HG03025 (cell line): Measurements from ENCODE around the gene SYT2.
"Not testable (repeated sequence)": the region's sequence is repeated elsewhere in the genome, so short reads cannot be mapped to it uniquely, and the experiment has no call there.

Source experiments
- ATAC-seq: cut with Tn5 transposase; IDR thresholded peaks from one replicate; pipeline ENCODE4 v1.9.1; 2021; ENCODE audit warnings: mild to moderate bottlenecking, moderate library complexity; ENCODE audit not compliant: unreplicated experiment, low FRiP score

The SYT2 gene

DNA sequence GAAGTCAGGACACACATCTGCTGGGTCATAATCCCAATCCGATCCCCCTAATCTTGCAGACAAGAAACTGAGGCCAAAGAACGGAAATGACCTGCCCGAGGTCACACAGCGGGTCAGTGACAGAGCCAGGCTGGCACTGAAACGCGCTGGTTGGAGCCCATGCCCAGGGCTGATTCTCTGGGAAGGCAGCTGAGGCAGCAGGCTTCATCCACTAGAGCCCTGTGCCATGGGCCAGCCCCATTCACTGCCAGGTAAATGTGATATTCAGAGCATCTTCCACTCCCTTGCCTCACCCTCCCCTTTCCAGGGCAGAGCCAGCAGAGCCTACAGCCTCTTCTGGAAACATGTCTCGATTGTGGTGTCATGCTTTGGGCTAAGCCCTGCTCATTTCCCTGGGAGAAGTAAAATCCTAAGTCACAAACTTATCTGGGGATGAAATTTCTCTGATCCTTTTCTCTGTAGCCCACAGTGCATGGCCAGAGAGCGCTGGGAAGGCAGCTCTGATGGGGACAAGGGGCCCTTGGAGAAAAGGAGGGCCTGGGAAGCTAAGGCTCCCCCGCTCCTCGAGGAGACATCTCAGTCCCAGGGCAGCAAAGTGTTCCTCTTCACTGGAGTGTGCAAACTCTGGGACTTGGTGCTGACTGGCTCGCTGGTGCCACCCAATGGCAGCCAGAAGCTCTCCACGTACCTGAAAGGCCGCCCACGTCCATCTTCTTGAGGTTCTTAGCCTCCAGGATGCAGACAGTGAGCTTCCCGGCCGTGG, 110.4 kb downstream of the SYT2 start:
- ATAC-seq = no peak

DNA sequence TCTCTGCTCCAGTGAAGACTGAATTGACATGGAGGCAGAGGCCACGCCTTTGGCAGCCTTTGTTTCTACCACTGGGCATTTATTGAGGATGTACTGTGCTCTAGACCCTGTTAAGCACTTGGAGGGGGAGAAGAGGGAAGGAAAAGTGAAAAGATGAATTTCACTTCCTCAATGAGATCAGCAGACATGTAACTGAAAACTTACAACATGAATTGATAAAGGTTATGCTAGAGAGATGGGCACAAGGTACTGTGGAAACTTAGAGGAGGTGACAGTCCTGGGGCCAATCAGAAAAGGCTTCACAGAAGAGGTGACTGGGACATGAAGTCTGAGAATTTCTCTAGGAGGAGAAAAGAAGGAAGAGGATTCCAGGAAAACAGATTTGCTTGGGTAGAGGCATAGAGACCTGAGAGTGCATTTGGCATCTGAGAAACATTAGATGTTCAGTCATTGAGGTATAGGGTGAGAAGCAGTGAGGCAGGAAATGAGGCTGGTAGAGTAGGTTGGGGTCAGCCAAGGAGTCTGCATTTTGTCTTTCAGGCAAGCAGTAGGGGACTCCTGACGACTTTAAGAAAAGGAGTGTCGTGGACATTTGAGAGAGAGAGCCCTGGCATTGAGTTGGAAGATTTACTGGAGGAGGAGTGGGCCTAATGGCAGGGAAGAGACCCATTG, 113.0 kb downstream of the SYT2 start:
- no peak for ATAC-seq

DNA sequence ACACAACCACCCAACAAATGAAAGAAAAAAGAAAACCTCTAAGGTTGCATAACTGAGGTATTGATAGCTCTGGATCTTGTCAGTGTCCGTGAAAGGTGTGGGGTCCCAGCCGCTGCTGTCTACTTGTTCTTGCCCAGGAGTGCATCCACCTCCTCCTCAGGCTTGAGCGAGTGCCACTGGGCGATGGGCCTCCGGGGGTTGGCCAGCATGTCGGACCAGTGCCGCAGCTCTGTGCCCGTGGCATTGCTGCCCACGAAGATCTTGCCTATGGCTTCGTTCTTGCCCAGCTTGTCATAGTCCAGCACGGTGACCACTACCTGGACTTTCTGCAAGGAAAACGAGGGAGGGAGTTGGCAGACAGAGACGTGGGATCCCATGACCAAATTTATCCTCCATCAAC, 113.6 kb downstream of the SYT2 start:
- no peak for ATAC-seq

DNA sequence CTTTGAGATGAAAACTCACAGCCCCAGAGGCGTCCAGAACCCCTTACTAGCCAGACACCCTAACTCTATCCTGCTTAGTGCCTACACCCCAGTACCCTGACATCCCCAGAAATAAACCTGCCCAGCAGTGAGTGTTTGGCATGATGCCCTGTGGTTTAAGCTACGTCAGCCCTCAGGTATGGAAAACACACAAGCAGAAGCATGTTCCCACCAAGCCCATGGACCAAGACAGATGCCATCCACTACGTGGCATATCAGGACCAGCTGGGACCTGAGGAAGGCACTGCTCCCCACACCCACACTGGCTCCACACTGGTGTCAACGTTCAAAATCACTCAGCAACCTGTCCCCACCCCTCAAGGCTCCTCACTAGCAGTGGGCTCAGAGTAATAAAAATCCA, 116.4 kb downstream of the SYT2 start:
- ATAC-seq = no peak

DNA sequence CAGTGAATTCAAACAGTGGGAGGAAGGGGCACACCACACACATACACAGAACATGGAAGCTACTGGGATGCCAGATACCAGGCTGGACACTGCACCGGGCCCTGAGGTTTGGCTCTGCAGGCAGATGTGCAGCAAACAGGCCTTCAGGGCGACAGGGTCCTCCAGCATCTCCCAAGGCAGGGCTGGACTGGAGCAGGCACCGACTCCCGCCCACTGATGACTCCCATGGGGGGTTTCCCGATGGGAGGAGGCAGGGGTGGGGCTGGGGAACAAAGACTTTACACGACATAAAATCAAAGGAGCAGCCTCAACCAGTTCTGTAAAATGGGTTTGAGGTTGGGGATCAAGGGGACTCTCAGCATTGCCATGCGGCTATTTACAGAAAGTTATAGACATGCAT, 118.1 kb downstream of the SYT2 start:
- no peak for ATAC-seq

DNA sequence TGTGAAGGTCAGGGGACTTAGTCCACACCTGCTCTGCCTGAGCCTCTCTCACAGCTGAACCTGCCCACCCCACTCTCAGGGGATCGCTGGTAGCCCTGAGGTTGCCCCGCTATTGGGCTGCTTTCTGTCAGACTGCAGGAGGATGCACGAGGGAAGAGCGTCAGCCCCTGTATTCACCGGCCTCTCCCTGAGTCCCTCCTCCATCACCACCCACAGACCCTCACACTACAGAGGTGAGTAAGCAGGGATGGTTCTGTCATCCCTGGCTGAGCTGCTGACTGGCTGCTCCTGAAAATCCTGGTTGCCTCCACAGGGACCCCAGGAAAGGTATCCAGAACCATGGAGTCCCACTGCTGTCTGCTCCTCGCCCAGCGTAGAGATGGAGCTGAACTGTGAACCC, 118.7 kb downstream of the SYT2 start:
- no peak for ATAC-seq

DNA sequence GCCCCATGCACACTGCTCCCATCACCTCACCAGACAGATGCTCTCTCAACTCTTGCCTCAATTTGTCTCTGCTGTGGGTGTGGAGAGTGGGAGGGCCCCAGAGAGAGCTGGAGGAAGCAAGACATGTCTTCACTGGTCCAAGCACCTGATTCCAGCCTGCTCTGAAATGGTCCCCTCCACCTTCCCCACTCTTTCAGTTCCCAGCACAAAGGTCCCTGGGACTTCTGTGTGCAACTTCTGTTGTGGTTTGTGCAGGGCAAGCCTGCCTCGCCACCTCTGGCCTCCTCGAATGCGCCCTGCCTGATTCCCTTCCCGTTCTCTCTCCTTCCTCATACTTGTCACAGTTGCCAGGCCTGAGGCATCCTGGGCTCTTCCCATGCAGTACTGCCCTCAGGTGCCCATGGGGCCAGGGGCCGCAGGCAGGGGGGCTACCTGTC, 119.3 kb downstream of the SYT2 start:
- ATAC-seq = no peak

DNA sequence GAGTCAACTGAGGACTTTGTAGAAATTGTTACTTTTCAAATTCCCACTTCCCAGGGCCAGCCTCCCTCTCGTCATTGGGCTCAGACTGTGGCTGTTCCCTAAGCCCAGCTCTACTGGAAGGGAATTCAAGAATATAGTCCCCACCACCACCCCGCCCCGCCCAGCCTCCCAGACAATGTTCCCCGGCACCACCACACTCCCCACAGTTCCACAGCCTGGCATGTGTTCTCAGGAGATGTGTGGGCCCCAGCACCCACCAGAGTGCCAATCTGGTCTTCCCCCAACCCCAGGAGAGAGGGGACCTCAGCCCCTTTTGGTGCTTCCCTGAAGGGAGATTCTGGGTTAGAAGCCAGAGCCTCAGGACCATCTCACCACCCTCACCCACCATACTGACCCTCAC, 120.1 kb downstream of the SYT2 start:
- ATAC-seq = no peak

DNA sequence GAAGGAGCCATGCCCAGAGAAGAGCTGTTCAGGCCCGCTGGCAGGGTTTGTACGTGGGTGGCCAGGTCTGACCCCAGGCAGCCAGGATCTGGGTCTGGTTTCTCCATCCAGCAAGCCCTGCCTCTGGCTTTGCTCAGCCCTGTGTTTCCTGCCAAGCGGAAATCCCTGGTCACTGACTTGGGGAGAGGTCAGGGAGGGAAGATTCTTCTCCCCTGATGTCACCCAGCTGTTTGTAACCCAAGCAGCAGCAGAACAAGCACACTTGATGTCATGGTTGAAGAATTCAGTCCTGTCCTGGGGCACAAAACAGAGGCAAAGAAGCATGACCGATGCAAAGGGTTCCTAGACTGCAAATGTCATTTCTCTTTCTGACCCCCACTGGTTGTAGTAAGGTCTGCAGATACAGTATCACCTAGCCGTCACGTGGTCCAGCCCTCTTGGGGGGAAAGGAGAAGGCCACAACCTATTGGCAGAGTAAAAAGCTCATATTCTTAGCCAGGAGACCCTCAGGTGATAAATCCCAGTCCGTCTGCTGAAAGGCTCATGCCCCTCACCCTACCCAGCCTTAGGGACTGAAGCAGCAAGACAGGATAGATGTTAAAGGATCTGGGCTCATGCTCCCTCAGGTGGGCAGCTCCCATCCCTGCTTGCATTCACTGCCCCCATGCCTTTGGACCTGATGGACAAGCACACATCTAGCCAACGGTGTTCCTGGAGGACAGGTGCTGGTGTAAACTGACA, 120.9 kb downstream of the SYT2 start:
- no peak for ATAC-seq

DNA sequence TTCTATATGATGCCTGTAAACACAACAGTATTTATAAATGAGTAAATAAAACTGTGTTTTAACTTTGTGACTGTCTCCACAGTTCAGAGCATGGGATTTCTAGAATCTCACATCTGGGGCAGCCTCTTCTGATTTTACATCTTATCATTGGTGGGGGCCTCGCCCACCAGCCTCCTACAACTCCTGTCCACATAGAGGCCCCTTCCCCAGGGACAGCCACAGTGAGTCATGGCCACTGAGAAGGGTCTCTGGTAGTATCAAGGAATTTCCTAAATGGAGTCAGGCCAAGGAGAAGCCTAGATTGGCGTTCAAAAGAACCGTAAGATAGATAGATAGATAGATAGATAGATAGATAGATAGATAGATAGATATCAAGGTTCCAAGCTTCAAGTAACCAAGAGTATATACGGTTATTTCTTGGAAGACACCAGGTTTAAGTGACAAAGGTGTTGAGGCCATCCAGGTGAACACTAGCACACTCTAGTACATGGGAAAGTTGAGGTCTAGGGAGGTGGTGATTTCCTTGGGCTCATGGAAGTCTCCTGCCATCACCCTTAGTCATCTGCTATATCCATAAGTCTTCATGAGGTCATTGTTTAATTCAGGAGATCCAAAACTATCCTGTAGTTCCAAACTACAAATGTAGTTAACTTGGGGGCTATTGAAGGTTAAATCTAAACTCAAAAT, 121.6 kb downstream of the SYT2 start:
- ATAC-seq = no peak

DNA sequence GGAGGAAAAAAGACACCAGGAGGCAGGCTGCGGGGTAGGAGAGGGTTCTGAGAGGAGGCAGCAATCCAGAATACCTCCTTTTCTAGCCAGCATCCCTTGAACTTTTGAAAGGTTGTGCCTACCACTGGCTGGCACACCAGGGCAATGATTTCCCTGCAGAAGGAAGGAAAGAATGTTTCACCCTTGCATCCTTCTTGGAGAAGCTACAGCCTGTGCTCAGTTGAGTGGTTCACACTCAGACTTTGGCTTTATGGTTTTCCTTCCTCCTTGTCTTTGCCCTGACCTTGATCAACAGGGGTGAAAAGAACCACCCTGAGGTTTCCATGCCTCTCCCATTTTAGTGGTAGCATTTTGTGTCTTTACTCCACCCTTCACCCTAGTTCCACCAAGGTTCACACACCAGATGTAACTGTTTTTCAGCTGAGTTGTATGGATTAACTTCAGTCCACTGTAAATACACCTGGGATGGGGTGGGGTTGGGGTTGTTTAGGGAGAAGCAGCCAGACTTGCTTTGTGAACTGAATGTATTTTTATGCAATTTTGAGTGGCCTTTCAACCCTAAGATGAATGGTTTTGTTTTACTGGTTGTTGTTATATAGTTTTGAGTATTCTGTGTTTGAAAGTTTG, 122.3 kb downstream of the SYT2 start:
- ATAC-seq = no peak

DNA sequence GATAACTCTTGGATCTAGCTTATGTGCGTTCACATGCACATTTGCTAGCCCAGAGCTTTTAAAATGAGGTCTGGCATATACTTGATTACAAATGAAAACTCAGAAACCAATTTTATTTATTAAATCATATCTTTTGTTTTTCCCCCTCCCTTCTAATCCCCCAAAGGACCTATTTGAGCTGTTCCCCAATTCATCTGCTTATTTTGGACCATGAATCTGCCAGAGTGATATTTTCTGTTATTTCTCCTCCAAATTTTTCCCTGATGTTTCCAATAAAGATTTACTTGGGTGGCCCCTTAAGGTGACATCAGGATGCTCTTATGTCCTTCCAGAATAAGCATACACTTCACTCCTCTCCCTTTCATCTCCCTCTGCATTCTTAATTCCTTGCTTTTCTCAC, 123.4 kb downstream of the SYT2 start:
- ATAC-seq = no peak

DNA sequence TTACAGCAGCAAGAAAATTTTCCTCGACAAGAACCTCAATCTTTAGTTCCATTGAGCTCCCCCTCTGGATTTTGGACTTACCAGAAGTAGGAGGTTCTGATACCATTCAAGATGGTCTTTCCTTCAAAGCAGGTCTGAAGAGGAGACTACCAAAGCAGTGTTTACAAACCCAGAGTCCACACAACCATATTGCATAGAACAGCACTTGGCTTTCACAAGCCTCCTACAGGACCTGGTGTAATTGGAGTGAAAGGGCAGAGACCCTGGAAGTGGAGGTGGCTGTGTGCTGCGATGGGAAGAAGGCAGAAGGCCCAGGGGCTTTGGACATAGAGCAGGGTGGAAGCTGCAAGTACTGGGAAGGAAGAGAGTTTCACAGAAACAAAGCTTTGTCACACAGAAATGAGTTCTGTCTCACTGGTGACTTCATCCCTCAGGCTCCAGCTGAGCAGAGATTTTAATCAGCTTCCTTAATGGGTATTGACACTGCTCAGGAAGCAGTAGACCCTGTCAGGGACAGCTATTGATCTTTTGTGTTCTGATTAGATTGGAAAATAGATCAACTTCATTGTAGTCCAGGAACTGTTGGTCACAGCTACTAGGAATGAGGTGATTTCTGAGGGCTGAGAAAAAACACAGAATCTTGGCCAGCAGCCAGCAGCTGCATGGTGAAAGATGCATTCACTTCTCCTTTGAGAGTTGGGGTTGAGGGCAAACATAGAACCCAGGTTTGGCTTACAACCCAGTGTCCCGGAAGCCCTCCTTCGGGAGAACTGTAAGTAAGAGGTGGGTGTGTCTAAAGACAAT, 124.0 kb downstream of the SYT2 start:
- ATAC-seq = no peak

DNA sequence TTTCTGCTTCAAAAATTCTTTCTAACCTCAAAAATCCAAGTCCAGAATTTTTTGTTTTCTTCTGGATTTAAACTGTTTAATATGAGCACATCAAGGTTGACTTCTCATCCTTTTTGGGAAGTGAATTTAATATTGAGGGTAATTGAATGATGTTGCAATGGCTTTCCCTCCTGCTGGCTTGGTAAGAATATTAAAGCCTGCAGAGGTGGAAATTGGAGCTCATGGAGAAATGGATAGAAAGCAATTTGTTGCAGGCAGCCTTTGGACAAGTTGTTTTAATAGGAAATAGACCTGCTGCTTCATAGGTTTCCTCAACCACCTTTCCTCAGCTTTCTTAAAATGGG, 124.7 kb downstream of the SYT2 start:
- no peak for ATAC-seq

DNA sequence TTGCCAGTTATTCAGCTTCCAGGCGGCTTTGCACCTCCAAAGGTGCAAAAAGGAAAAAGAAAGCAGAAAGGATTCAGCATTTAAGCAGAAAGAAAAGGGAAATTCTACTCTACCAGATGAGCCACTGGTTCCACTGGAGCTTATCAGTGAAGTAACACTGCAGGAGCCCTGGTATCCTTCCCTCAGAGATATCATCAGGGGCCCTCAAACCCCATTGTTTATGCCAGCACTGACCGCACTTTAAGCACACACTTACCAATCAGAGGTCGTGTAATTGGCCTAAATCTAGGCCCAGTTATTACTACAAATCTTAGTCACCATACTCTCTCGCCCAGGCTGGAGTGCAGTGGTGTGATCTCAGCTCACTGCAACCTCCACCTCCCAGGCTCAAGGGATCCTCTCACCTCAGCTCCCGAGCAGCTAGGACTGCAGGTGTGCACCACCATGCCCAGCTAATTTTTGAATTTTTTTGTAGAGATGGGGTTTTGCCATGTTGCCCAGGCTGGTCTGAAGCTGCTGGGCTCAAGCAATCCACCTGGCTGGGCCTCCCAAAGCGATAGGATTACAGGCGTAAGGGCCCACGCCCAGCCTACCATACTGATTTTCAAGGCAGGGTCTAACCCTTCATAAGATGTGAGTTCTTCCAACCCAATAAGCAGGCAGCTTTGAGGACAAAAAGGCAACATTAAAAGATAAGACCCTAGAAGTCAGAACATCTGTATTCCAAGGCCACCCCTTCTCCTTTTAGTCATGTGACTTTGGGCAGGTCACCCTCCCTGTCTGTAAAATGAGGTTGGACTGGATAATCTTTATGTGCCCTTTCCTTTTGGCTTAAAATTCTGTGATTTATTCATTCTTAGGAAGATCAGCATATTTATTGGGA, 125.3 kb downstream of the SYT2 start:
- no peak for ATAC-seq

DNA sequence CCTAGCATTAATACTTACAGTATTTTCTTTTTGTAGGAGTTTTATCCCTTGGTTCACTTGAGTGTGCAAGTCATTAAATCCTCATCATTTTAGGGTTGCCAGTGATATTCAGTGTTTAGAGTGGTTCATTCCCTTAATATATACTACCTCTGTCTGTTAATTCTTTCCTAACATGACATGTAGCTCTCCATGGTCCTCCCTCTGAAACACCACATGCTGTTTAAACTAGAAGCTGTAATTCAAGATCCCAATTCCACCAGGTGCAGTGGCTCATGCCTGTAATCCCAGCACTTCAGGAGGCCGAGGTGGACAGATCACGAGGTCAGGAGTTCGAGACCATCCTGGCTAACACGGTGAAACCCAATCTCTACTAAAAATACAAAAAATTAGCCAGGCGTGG, 127.9 kb downstream of the SYT2 start:
- not testable (repeated sequence) for ATAC-seq

DNA sequence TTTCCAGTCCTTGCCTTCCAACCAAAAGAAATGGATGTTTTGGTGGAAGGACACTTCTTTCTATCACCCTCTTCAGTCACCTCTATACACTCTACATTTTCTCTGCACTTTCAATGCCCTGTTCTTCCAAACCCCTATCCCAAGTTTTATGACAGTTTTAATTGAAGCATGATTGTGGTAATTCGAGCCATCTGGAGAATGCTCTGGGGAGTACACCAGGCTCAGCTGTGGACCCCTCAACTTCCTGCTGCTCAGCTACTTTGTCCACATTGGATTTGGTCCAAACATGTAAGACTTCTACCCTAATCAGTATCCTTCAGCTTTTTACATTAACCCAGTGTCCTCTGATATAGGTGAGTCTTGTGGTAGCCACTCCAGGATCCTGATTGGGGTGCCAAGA, 129.6 kb downstream of the SYT2 start:
- ATAC-seq = no peak

DNA sequence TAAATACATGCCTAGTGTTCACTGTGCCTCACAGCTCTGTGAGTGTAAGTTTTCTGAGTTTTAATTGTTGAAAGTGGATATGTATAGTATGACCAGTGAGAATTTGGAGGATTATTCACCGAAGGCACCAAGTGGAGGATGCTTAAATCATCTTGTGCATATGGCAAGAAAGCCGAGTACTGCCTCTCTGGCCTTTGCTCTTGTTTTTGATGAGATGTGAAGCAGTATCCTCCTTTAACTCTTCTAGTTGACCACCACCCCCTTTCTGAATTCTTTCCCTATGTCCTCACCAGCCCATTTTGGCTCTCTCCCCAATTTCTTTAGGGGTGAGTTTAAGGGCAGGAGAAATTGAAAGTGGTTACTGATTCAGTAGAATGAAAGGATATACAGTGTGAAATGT, 130.4 kb downstream of the SYT2 start:
- ATAC-seq = no peak

DNA sequence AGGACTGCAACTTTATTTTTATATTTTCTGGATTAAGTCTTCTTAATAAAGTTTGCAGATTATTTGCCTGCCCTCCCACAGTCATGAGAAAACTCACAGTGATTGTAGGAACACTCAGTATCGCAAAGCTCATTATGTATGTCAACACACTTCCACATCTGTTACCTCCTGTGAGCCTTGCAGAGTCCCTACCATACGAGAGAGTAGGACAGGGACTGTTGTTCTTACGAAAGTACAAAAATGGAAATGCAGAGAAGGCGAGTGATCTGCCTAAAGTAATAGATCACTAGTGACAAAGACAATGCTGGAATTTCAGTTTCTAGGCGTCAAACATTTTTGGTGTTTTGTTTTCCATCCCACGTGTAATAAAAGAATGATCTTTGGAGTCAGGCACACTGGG, 131.7 kb downstream of the SYT2 start:
- ATAC-seq = no peak
